ENCODE results near the gene RBL2.
A peak's percentile ranks its signal among the peaks of the same experiment; 100 is the strongest.

Gene RBL2

DNA sequence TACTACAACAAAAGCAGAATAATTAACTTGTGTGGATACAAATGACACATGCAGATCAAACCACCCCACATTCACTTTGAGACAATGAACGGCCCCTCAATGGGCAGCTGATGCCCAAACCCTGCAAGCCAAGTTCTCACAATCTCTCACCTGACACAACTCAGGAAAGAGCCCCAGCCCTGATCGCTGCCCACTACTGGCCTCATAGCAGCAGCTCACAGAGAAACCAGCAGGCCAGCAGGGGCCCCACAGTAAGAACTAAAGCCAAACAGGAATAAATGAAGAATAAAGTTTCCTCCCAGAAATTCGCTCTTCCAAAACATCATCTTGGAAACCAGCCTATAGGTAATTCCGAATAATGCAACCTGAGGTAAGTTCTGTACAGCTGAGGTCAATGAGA is 61.1 kb downstream of the RBL2 start:
- Histone ChIP-seq H3K4me1 (ENCODE audit: insufficient read depth, low read length, poor library complexity, severe bottlenecking) (no peaks in the 10 kb centered on the region), H4K20me1 (ENCODE audit: insufficient read depth, low read length, poor library complexity, severe bottlenecking) (no peaks in the 10 kb centered on the region), H3K4me3 (ENCODE audit: low read length, poor library complexity, severe bottlenecking) (no peak overlapping the region), H3K36me3 (ENCODE audit: insufficient read depth, low read length) (peaks cover 48% of the 10 kb centered on the region; the same call in 1 of the 2 replicates), H3K27me3 (ENCODE audit: insufficient read depth, low read length, poor library complexity, severe bottlenecking) (no peaks in the 10 kb centered on the region), H3F3A (ENCODE audit: low read depth) (no peaks in the 10 kb centered on the region), H3K9me2 (replicated peaks; ENCODE audit: low read depth, low read length) (no peaks in the 10 kb centered on the region), H3K9ac (ENCODE audit: low read depth, low read length, poor library complexity, severe bottlenecking) (no peak overlapping the region), H3K4me2 (ENCODE audit: low read depth, low read length, poor library complexity, severe bottlenecking) (no peak overlapping the region), H3K79me2 (ENCODE audit: insufficient read depth, low read length) (no peaks in the 10 kb centered on the region), H2AFZ (ENCODE audit: low read length) (no peak overlapping the region), H3K9me3 (ENCODE audit: insufficient read depth, low read depth, low read length) (no peaks in the 10 kb centered on the region)
- peak; percentile 59 for TF ChIP-seq CTCF (conservative IDR thresholded peaks at IDR 0.05; ENCODE audit: low read length)
- TF ChIP-seq EZH2phosphoT487 (IDR thresholded peaks at IDR 0.05; ENCODE audit: borderline replicate concordance), result no peak

GRCh38 chr16:53498984-53499383 is 64.7 kb downstream of the RBL2 start:
- Histone ChIP-seq H3K36me3 (ENCODE audit: insufficient read depth, low read length) (peaks cover 23% of the 10 kb centered on the region; the same call in 1 of the 2 replicates), H3K4me1 (ENCODE audit: insufficient read depth, low read length, poor library complexity, severe bottlenecking) (peaks cover 11% of the 10 kb centered on the region), H3K9ac (ENCODE audit: low read depth, low read length, poor library complexity, severe bottlenecking) (no peak overlapping the region), H3K4me2 (ENCODE audit: low read depth, low read length, poor library complexity, severe bottlenecking) (no peak overlapping the region), H3K27me3 (ENCODE audit: insufficient read depth, low read length, poor library complexity, severe bottlenecking) (no peaks in the 10 kb centered on the region), H3K9me2 (replicated peaks; ENCODE audit: low read depth, low read length) (no peaks in the 10 kb centered on the region), H3K79me2 (ENCODE audit: insufficient read depth, low read length) (peaks cover 5% of the 10 kb centered on the region; the same call in 1 of the 2 replicates), H3F3A (ENCODE audit: low read depth) (no peaks in the 10 kb centered on the region), H3K9me3 (ENCODE audit: insufficient read depth, low read depth, low read length) (no peaks in the 10 kb centered on the region), H4K20me1 (ENCODE audit: insufficient read depth, low read length, poor library complexity, severe bottlenecking) (peaks cover 3% of the 10 kb centered on the region), H3K4me3 (ENCODE audit: low read length, poor library complexity, severe bottlenecking) (no peak overlapping the region), H2AFZ (ENCODE audit: low read length) (no peak overlapping the region)
- TF ChIP-seq EZH2phosphoT487 (IDR thresholded peaks at IDR 0.05; ENCODE audit: borderline replicate concordance) (no peak), CTCF (conservative IDR thresholded peaks at IDR 0.05; ENCODE audit: low read length) (no peak)

DNA sequence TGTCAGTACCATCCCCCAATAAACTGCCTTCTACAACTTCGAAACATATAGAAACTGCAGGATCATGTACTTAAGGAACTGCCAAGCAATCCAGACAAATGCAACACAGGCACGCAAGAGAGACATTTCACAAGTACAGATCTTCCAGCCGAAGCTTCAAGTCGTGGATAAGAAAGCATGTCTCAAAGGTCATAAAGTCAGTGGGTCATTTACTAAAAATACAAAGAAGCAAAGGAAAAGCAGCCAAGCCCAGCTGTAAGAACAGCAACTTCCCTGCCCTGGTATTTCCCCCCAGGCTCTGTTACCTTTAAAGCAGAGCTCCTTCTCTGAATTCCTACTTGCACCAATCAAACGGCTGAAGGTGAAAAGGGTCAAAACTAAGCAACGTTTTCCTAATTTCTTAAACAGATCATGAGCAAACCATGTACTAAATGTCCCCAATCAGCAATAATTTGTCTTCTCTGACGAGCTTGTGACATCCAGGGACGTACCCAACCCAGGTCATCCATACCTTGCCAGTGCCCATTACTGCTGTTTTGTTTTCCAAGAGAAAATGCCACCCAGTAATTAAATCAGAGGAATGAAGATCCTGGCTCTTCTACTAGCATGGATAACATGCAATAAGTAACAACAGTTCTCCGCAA is 67.1 kb downstream of the RBL2 start:
- peak overlapping the region; percentile 83 for H3K4me3 ChIP-seq (ENCODE audit: low read length, poor library complexity, severe bottlenecking)

More for the DNA sequence above, 67.1 kb downstream of the RBL2 start:
- TF ChIP-seq EZH2phosphoT487 (IDR thresholded peaks at IDR 0.05; ENCODE audit: borderline replicate concordance) (no peak), CTCF (conservative IDR thresholded peaks at IDR 0.05; ENCODE audit: low read length) (no peak)
- peaks cover 5% of the 10 kb centered on the region; the same call in 1 of the 2 replicates for H3K36me3 ChIP-seq (ENCODE audit: insufficient read depth, low read length)
- H3F3A ChIP-seq (ENCODE audit: low read depth), result no peaks in the 10 kb centered on the region
- no peak overlapping the region for H3K9ac ChIP-seq (ENCODE audit: low read depth, low read length, poor library complexity, severe bottlenecking)
- H4K20me1 ChIP-seq (ENCODE audit: insufficient read depth, low read length, poor library complexity, severe bottlenecking), result peaks cover 3% of the 10 kb centered on the region
- no peaks in the 10 kb centered on the region for H3K9me2 ChIP-seq (replicated peaks; ENCODE audit: low read depth, low read length)
- peaks cover 5% of the 10 kb centered on the region; the same call in 1 of the 2 replicates for H3K79me2 ChIP-seq (ENCODE audit: insufficient read depth, low read length)
- no peak overlapping the region for H2AFZ ChIP-seq (ENCODE audit: low read length)
- no peaks in the 10 kb centered on the region for H3K27me3 ChIP-seq (ENCODE audit: insufficient read depth, low read length, poor library complexity, severe bottlenecking)
- peak overlapping the region; percentile 73 for H3K4me2 ChIP-seq (ENCODE audit: low read depth, low read length, poor library complexity, severe bottlenecking)
- H3K9me3 ChIP-seq (ENCODE audit: insufficient read depth, low read depth, low read length), result no peaks in the 10 kb centered on the region
- peaks cover 19% of the 10 kb centered on the region for H3K4me1 ChIP-seq (ENCODE audit: insufficient read depth, low read length, poor library complexity, severe bottlenecking)

Measured in Loucy (cell line).